GM06990 (cell line): ENCODE measurements around the gene POU6F1.

ENCODE experiments used
- DNase-seq: peaks from one replicate; pipeline ENCODE4 v3.0.0-alpha.2; 2011; ENCODE audit not compliant: insufficient read length; ENCODE audit errors: extremely low read depth
- H3K27me3 ChIP-seq: replicated peaks from 2 replicates; pipeline ENCODE4 v1.6.0; 2011; ENCODE audit warnings: low read length; ENCODE audit not compliant: control insufficient read depth, insufficient read depth
- H3K36me3 ChIP-seq: 2 replicates; pipeline ENCODE4 v1.5.1; 2011; ENCODE audit warnings: low read length; ENCODE audit not compliant: control insufficient read depth, insufficient read depth
- H3K4me3 ChIP-seq: replicated peaks from 2 replicates; pipeline ENCODE4 v1.5.1; 2011; ENCODE audit warnings: low read depth, mild to moderate bottlenecking, control low read depth, low read length
- CTCF ChIP-seq: IDR thresholded peaks from 2 replicates; pipeline ENCODE4 v1.5.1; 2011; ENCODE audit warnings: low read length, control low read depth, mild to moderate bottlenecking, inconsistent platforms; ENCODE audit not compliant: insufficient read depth, poor library complexity, severe bottlenecking

POU6F1 gene

DNA sequence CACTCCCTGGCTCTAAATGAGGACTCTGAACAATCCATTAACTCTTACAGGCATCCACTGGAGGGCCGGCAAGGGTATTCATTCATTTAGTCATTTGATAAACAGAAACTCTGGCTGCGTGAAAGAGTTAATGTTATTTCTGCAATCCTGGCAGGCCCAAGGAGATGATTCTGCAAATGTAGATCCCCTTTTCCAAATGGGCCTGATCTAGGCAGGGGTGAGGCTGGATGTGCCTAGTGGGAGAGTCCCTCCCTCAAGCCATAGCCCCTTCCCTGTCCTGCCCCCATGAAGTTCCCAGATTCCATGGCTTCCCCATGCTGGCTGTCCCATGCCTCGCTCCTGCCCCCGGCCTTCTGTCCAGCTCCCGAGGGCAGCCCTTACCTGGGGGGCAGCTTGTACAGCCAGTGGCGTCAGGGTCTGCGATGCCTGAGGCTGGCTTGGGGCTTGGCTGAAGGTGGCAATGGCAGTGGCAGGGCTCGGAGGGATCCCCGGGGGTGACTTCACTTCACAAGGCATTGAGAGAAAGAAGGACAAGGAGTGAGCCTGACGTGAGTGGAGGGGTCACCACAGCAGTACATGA is 18.4 kb downstream of the POU6F1 start:
- Histone ChIP-seq H3K36me3 (no peaks in the 10 kb centered on the region), H3K27me3 (no peaks in the 10 kb centered on the region), H3K4me3 (no peak overlapping the region)
- DNase-seq = no peak
- TF ChIP-seq CTCF = no peak

DNA sequence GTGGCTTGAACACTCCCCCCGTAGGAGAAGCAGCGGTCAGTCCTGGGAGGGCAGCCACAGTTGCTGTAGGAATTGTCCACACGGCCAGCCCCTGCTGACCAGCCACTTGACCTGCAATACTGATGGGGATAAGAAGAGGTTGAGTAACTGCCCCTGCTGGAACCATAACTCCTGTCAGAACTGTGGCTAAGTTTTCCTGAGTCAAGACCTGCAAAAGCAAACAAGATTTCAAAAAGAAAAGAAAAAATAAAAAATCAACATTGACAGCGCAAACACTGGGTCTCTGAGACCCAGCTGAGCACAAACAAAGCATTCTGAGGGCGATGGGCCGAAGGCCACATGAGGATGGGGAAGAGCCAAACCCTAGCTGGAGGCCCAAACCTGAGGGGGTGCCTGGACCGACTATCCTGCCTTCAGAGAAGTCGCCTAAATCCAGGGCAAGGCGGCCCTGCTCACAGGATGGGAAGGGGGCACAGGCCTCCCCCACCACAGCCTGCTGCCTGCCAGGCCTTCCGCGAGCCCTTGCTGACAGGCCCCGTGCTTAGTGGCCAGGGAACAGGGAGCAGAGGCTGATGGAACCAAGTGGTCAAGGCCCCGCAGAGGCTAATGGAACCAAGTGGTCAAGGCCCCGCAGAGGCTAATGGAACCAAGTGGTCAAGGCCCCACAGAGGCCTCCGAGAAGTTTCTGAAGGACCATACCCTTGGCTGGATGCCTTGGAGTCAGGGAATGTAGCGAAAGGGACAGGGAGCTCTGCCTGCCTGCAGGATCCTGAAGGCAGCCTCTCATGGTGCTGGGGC is 19.1 kb downstream of the POU6F1 start:
- DNase-seq = no peak
- no peak overlapping the region for H3K4me3 ChIP-seq
- no peaks in the 10 kb centered on the region for H3K27me3 ChIP-seq
- TF ChIP-seq CTCF = no peak
- H3K36me3 ChIP-seq = no peaks in the 10 kb centered on the region

DNA sequence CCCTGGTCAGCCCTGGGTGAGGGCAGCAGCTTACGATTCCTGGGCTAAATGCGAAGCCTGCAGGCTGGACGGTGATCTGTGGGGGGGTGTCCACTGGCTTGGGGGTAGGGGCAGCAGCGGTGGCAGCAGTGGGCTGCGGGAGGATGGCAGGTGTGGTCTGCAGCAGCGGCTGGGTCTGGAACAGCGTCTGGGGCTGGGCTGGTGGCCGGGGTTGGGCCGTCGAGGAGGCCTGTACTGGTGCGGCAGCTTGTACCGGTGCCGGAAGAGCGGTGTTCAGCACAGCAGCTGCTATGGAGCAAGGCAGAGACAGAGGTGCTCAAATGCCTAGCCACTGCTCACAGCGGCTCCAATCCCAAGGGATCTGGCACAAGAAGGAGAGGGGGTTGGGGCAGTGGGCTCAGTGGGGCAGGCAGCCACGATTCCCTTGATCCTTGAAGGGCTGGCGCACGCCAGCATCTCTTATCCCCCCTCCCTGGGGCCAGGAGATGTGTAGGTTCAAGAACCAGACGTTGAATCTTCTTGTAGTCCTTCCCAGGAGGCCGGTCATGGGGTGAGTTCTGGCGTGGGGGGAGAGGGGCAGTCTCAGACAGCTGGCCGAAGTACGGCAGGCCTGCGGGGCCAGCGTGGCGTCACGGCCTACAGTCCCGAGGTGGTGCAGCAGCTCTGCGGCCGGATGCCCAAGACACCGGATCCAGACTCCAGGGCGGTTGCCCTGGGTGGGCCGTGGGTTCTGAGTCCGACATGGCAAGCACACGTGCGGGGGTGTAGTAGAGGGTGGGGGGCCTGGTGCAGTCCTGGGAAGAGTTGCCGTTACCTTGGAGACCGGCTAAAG is 19.9 kb downstream of the POU6F1 start:
- TF ChIP-seq CTCF = no peak
- DNase-seq = no peak
- Histone ChIP-seq H3K27me3 (no peaks in the 10 kb centered on the region), H3K4me3 (no peak overlapping the region), H3K36me3 (no peaks in the 10 kb centered on the region)

DNA sequence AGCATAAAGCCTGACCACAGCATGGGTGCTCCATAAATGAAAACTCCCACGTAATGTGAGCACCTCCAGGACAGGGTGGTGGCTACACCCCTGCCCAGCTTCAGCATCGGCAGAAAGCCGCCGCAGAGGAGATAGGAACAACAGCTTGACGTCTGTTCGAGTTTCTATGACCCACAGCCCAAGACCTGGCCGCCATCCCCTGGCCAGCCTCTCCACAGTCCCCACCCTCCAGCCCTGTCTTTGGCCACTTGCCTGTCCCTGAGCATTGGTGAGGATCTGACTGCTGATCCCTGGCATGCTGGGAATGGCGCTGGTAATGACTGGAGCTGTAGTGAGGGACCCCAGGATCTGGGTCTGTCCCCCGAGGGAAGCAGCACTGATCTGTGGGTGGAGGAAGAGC is 21.3 kb downstream of the POU6F1 start:
- Histone ChIP-seq H3K27me3 (no peaks in the 10 kb centered on the region), H3K4me3 (no peak overlapping the region), H3K36me3 (no peaks in the 10 kb centered on the region)
- DNase-seq = no peak
- TF ChIP-seq CTCF = no peak

DNA sequence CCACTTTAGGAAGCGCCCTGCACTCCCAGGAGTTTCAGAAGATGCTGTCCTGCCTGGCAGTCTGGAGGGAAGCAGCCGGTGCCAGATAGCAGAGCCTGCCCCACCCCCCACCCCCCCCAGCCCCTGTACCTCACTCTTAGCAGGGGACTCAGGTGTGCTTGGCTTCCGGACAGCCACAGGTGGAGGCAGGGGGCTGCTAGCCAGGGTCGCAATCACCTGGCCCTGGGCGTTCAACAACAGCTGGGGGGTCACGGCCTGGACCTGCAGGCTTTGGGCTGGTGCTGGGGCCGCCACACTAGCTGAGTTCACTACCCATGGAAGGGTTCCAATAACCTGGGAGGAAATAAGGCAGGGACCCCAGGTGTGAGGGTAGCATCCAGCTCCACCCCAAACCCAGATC is 22.0 kb downstream of the POU6F1 start:
- no peak overlapping the region for H3K4me3 ChIP-seq
- no peaks in the 10 kb centered on the region for H3K36me3 ChIP-seq
- no peak for TF ChIP-seq CTCF
- no peaks in the 10 kb centered on the region for H3K27me3 ChIP-seq
- DNase-seq = no peak
